Measurements from ENCODE around the gene ESRRG.

DNA sequence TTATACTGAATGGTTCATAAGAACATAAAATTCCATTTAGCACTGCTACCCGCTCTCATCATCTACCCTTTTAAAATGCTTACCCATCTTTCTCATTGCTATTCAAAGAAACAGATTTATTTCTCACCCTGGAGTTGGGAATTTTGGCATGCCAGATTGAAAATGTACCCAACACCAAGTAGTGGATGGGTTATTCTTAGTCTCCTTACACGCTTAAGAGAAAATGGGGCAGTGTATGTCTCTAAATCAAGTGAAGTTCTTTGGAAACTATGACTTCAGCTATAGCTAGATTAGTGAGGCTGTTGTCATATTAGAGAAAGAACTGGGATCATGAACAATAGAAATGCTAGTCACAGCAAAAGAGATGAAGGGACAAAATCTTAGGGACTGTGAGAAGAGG is 27.7 kb upstream of the ESRRG start:
- TF ChIP-seq EZH2 (IDR thresholded peaks at IDR 0.05) (no peak), POLR2AphosphoS5 (IDR thresholded peaks at IDR 0.05; ENCODE audit: borderline replicate concordance, low read depth, low read length) (no peak), FOXP2 (optimal IDR thresholded peaks at IDR 0.05; ENCODE audit: control extremely low read depth, extremely low read length, insufficient read depth) (no peak)
